H7 (cell line): Measurements from ENCODE around the gene NFIA. TPM values are rescaled to one million over a fixed set of nuclear protein-coding genes. Genes with fewer than 3 reads are reported as not detected.

Experiments used
- DNase-seq: peaks from one replicate; pipeline ENCODE4 v3.0.0; 2012
- H3K27me3 ChIP-seq: 2 replicates; pipeline ENCODE4 v1.6.0; 2011; ENCODE audit warnings: mild to moderate bottlenecking, low read length; ENCODE audit not compliant: control insufficient read depth, insufficient read depth
- H3K36me3 ChIP-seq: replicated peaks from 2 replicates; pipeline ENCODE4 v1.5.1; 2011; ENCODE audit warnings: low read length; ENCODE audit not compliant: control insufficient read depth, insufficient read depth
- H3K4me3 ChIP-seq: 2 replicates; pipeline ENCODE4 v1.5.1; 2011; ENCODE audit warnings: low read depth, mild to moderate bottlenecking, control low read depth, low read length, moderate library complexity; ENCODE audit not compliant: insufficient read depth
- total RNA-seq: library from RNA; depleted of rRNA; stranded (reverse); fragments of >200 nt; shearing (Covaris generic); gene quantifications from 2 replicates; pipeline ENCODE4 v1.2.3, GENCODE V29; 2014

Gene NFIA
- total RNA-seq, 1 experiment from 2014 or later, result 11.3 TPM

- Histone ChIP-seq H3K36me3 (no peaks in the 10 kb centered on the region), H3K4me3 (no peak overlapping the region), H3K27me3 (no peaks in the 10 kb centered on the region)
- DNase-seq, result peak; percentile 30
Observed at GRCh38 chr1:61187352-61188086, 105.2 kb downstream of the NFIA start.

DNA sequence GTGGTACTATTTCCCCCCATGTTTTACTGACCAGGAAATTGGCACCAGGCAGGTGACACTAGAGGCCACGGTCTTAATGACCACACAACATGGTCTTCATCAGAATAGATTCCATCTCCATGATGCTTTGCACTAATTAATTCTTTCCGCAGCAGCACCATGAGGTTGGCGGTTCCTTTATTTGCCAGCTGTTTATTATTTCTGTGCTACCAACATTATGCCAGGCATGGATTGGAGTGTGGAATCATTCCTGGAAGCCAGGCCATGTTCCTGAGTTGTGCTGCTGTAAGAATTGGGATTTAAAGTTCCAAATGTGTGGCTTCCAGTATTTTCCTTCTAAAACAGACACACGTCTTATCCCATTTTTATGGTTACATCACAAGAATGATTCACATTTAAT is 107.8 kb downstream of the NFIA start:
- Histone ChIP-seq H3K27me3 (no peaks in the 10 kb centered on the region), H3K4me3 (no peak overlapping the region), H3K36me3 (no peaks in the 10 kb centered on the region)
- no peak for DNase-seq

GRCh38 chr1:61190618-61191432 is 108.5 kb downstream of the NFIA start:
- H3K36me3 ChIP-seq, result no peaks in the 10 kb centered on the region
- H3K4me3 ChIP-seq, result no peak overlapping the region
- DNase-seq, result no peak
- H3K27me3 ChIP-seq, result no peaks in the 10 kb centered on the region

DNA sequence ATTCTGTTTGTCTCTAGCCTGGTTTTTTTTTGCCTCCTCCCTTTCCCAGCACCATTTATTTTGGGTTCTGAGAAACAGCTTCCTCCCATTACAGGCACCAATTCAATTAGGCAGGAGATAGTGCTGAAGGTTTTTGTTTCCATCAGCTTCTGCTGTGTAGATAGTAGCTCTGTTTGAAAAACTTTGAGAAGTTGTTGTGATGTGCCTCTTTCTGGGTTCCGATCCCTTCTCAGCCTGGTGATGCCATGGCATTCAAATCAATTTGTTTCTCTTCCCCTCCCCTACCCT is 109.0 kb downstream of the NFIA start:
- H3K27me3 ChIP-seq, result no peaks in the 10 kb centered on the region
- no peaks in the 10 kb centered on the region for H3K36me3 ChIP-seq
- H3K4me3 ChIP-seq, result no peak overlapping the region
- DNase-seq, result no peak

- no peak for DNase-seq
- H3K4me3 ChIP-seq, result no peak overlapping the region
- H3K36me3 ChIP-seq, result no peaks in the 10 kb centered on the region
- H3K27me3 ChIP-seq, result no peaks in the 10 kb centered on the region
Observed at GRCh38 chr1:61192663-61193330, 110.4 kb downstream of the NFIA start.

DNA sequence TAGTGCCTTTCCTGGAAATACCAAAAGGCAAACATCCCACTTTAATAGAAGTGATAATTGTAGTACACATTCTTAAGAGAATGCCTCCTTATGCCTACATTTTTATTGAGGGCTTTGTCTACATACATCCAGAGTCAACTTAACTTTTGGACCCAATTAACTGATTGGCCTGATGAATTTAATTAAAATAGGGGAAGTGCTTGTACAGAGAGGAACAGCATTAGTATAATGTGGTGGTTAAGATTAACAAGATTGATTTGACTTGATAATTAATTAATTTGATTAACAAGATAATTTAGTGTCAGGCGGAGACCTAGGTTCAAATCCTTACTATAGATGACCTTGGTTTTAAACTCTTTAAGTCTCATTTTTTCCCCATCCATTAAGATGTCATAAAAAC is 111.4 kb downstream of the NFIA start:
- no peak overlapping the region for H3K4me3 ChIP-seq
- DNase-seq, result no peak
- H3K36me3 ChIP-seq, result no peaks in the 10 kb centered on the region
- no peaks in the 10 kb centered on the region for H3K27me3 ChIP-seq

DNA sequence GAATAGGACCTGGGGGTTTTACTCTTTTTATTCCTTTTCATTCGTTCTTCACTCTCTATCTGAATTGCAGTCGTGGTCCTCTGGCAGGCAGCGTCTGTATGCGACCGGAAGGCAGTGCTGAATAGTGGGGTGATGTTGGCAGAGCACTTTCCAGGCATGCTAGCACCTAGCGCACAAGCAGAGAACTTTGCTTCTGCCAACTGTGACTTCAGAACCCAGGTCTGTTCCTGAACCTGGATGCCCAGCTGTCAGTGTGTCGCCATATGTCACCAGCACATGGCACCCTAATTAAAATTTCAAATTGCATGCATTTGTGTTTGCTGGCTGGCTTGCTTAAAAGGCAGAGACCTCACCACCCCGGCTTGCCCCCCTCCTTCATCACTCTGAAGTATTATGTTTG is 116.2 kb downstream of the NFIA start:
- DNase-seq, result no peak
- Histone ChIP-seq H3K4me3 (no peak overlapping the region), H3K27me3 (no peaks in the 10 kb centered on the region), H3K36me3 (no peaks in the 10 kb centered on the region)

- no peak for DNase-seq
- Histone ChIP-seq H3K27me3 (no peaks in the 10 kb centered on the region), H3K36me3 (no peaks in the 10 kb centered on the region), H3K4me3 (no peak overlapping the region)
Observed at GRCh38 chr1:61201035-61201434, 118.7 kb downstream of the NFIA start.

GRCh38 chr1:61202854-61203598 is 120.7 kb downstream of the NFIA start:
- H3K36me3 ChIP-seq, result no peaks in the 10 kb centered on the region
- H3K4me3 ChIP-seq, result no peak overlapping the region
- H3K27me3 ChIP-seq, result no peaks in the 10 kb centered on the region
- no peak for DNase-seq

DNA sequence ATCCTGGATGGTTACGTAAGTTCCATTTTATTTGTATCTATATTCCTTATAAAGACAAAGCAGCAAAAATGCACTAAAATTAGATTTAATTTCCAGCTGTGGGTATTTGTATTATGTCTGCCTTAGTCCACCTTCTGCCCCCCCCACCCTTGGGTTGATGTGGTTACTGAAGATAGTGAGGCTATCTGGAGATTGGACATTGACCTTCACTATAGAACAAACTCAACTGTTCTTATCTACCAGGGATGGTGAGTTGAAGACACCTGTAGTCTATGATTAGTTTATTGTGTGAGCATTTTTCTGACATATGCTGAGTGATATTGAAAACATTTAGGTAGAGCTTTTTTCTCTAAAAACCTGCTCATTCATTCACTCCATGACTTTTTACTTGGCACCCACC is 122.2 kb downstream of the NFIA start:
- no peaks in the 10 kb centered on the region for H3K36me3 ChIP-seq
- DNase-seq, result no peak
- H3K4me3 ChIP-seq, result no peak overlapping the region
- H3K27me3 ChIP-seq, result no peaks in the 10 kb centered on the region

GRCh38 chr1:61207416-61207815 is 125.1 kb downstream of the NFIA start:
- DNase-seq, result no peak
- no peaks in the 10 kb centered on the region for H3K36me3 ChIP-seq

GRCh38 chr1:61208172-61208571 is 125.8 kb downstream of the NFIA start:
- no peaks in the 10 kb centered on the region for H3K27me3 ChIP-seq
- no peaks in the 10 kb centered on the region for H3K36me3 ChIP-seq
- no peak overlapping the region for H3K4me3 ChIP-seq
- no peak for DNase-seq

More at GRCh38 chr1:61207416-61207815, 125.1 kb downstream of the NFIA start:
- no peak overlapping the region for H3K4me3 ChIP-seq
- H3K27me3 ChIP-seq, result no peaks in the 10 kb centered on the region

DNA sequence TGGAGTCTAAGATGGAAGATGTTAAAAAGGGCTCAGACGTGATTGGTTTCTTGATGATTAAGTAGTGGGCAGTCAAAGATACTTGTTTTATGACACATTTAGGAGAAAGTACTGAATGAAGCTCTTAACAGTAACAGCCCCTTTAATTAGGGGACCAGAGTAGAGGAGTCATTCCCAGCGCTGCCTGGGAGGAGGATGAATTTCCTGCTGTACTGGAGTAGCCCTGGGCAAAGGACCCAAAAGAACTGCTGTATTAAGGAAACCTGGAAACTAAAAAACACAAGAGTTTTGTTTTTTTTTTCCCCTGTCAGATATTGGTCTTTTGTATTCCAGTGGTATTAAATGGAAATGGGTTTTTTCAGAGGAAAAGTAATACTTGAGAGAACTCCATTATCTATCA is 126.5 kb downstream of the NFIA start:
- no peaks in the 10 kb centered on the region for H3K27me3 ChIP-seq
- no peak overlapping the region for H3K4me3 ChIP-seq
- no peak for DNase-seq
- H3K36me3 ChIP-seq, result no peaks in the 10 kb centered on the region

DNA sequence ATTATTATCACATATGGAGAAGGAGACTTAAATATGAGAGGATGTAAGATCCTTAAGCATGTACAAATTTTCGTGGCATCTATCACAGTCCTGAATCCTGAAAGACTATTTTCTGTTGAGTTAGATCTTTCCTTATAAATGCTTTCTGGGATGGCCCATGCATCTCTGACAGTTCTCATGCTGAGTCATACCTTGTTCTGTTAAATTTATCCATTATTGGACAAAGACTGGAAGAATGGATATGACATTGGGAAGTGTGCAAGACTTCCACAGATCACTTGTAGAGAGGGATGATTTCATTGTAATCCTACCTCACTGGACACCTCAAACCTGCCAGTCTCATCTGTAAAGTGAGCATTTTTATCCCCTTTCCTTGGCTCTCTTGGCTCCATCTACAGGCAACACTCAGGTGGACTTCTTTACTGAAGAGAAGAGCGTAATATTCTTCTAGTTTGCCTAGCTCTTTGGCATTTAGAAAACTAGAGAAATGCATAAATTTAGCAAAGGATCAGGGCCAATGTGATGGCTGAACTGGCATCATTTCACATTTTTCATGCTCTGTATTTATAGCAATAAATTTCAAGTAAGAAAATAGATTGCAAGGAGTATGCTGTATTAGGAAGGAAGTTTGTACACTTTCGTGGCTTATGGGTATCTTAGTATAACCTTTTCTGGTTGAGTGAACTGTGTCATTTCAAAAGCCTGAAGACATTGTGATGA is 128.2 kb downstream of the NFIA start:
- no peak for DNase-seq
- no peak overlapping the region for H3K4me3 ChIP-seq
- H3K36me3 ChIP-seq, result no peaks in the 10 kb centered on the region
- H3K27me3 ChIP-seq, result no peaks in the 10 kb centered on the region
